GM23248 (cell line): ENCODE results near the gene AFAP1. TPM values are rescaled to one million over a fixed set of nuclear protein-coding genes. Genes with fewer than 3 reads are reported as not detected.

Experiments used
- DNase-seq: peaks from one replicate; pipeline ENCODE4 v3.0.0-alpha.2; 2015
- H2AFZ ChIP-seq: fragments of 200-600 bp; sonication (generic); 2 replicates; pipeline ENCODE4 v1.6.1; 2016; ENCODE audit warnings: antibody characterized with exemption
- H3F3A ChIP-seq: fragments of 200-600 bp; sonication (generic); 2 replicates; pipeline ENCODE4 v1.6.1; 2016; ENCODE audit warnings: mild to moderate bottlenecking, antibody characterized with exemption, mixed run types; ENCODE audit not compliant: insufficient read depth
- H3K27ac ChIP-seq: fragments of 200-600 bp; sonication (generic); 2 replicates; pipeline ENCODE4 v1.5.1; 2016; ENCODE audit warnings: mild to moderate bottlenecking
- H3K27me3 ChIP-seq: fragments of 200-600 bp; sonication (generic); replicated peaks from 2 replicates; pipeline ENCODE4 v1.6.1; 2016; ENCODE audit warnings: mild to moderate bottlenecking; ENCODE audit not compliant: insufficient read depth
- H3K36me3 ChIP-seq: fragments of 200-600 bp; sonication (generic); 2 replicates; pipeline ENCODE4 v1.6.1; 2016; ENCODE audit warnings: low read depth, mild to moderate bottlenecking
- H3K4me1 ChIP-seq: fragments of 200-600 bp; sonication (generic); 2 replicates; pipeline ENCODE4 v1.6.1; 2016; ENCODE audit warnings: mild to moderate bottlenecking; ENCODE audit not compliant: insufficient read depth
- H3K4me2 ChIP-seq: fragments of 200-600 bp; sonication (generic); one replicate; pipeline ENCODE4 v1.6.1; 2016; ENCODE audit warnings: mild to moderate bottlenecking; ENCODE audit not compliant: unreplicated experiment
- H3K4me3 ChIP-seq: fragments of 200-600 bp; sonication (generic); 2 replicates; pipeline ENCODE4 v1.5.1; 2016; ENCODE audit warnings: mild to moderate bottlenecking
- H3K79me2 ChIP-seq: fragments of 200-600 bp; sonication (generic); 2 replicates; pipeline ENCODE4 v1.6.1; 2016; ENCODE audit warnings: mild to moderate bottlenecking; ENCODE audit not compliant: insufficient read depth
- H3K9ac ChIP-seq: fragments of 200-600 bp; sonication (generic); 2 replicates; pipeline ENCODE4 v1.6.1; 2016; ENCODE audit warnings: mild to moderate bottlenecking
- H3K9me2 ChIP-seq: fragments of 200-600 bp; sonication (generic); 2 replicates; pipeline ENCODE4 v1.6.1; 2016; ENCODE audit warnings: mixed run types, mild to moderate bottlenecking, moderate library complexity; ENCODE audit not compliant: insufficient read depth
- H3K9me3 ChIP-seq: fragments of 200-600 bp; sonication (generic); one replicate; pipeline ENCODE4 v1.6.1; 2017; ENCODE audit warnings: low read depth
- H4K20me1 ChIP-seq: fragments of 200-600 bp; sonication (generic); 2 replicates; pipeline ENCODE4 v1.6.0; 2016; ENCODE audit not compliant: insufficient read depth
- EZH2 ChIP-seq: fragments of 200-600 bp; sonication (generic); IDR thresholded peaks from 2 replicates; pipeline ENCODE4 v1.6.1; 2018; ENCODE audit warnings: antibody characterized with exemption, mild to moderate bottlenecking; ENCODE audit not compliant: insufficient read depth, poor library complexity, severe bottlenecking
- EZH2phosphoT487 ChIP-seq: fragments of 200-600 bp; sonication (generic); IDR thresholded peaks from 2 replicates; pipeline ENCODE4 v1.6.1; 2018; ENCODE audit warnings: antibody characterized with exemption, moderate library complexity, mild to moderate bottlenecking, low read depth; ENCODE audit not compliant: insufficient read depth
- WGBS, 2 experiments: methylation state at CpG; one replicate each; pipeline ENCODE4 v1.1.6; 2015 to 2017; ENCODE audit warnings: low lambda C conversion rate in 2 of 2, low coverage in 1 of 2; ENCODE audit errors: missing lambda C conversion rate in 2 of 2; 5-methylcytosine and 5-hydroxymethylcytosine counted together
- in situ Hi-C: fragments of 300-500 bp; cut with MboI; formaldehyde crosslinking; loops from 2 replicates; pipeline ENCODE4 v1.15.0; 2020
- polyA plus RNA-seq: library from polyadenylated mRNA; unstranded; fragments of >200 nt; fragmentation: Nextera tagmentation; extraction: Ambion mirVana; gene quantifications from 2 replicates; pipeline ENCODE4 v1.2.1, GENCODE V29; 2016
- total RNA-seq: library from RNA; depleted of rRNA; stranded (reverse); fragments of >200 nt; shearing (Covaris generic); gene quantifications from 2 replicates; pipeline ENCODE4 v1.2.3, GENCODE V29; 2014

AFAP1 gene
- total and polyA plus RNA-seq, 2 experiments from 2014 or later, result 54.4 to 103 TPM

GRCh38 chr4:7824218-7824617 is 115.4 kb downstream of the AFAP1 start:
- Histone ChIP-seq H3K79me2 (peaks cover 82% of the 10 kb centered on the region), H3K4me2 (peak overlapping the region; percentile 68), H3K27me3 (no peaks in the 10 kb centered on the region), H4K20me1 (no peaks in the 10 kb centered on the region), H3K27ac (peak overlapping the region; percentile 80), H3K4me3 (no peak overlapping the region), H3K4me1 (peaks cover 65% of the 10 kb centered on the region), H3K9ac (no peak overlapping the region), H3K9me2 (no peaks in the 10 kb centered on the region), H2AFZ (no peak overlapping the region), H3F3A (peaks cover 85% of the 10 kb centered on the region), H3K9me3 (no peaks in the 10 kb centered on the region), H3K36me3 (peaks cover 35% of the 10 kb centered on the region)
- WGBS, 2 experiments, result 66 to 69% methylated on average over 5 of the region's 5 CpGs
- no peak for DNase-seq
- in situ Hi-C loops, result no loop called here
- TF ChIP-seq EZH2phosphoT487, result no peak
- no peak for TF ChIP-seq EZH2

DNA sequence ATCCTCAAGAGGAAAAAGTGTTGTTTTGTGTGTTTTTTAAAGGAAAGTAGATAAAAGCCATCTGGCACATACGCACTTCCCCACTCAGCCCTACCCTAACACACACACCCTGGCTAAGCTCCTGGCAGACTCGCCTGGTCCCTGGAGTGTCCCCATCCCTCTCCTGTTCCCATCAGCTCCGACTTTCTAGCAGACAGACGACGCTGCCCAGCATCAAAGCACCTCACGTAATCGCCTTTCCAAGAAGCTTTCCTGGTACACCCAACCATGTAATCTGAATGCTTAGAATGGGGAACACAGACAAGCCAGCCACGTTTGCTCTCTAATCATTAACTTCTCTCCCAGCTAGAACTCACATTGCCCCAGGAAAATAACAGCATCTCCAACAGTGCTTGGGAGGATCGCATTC is 116.2 kb downstream of the AFAP1 start:
- peak; percentile 46 for DNase-seq
- H3K4me1 ChIP-seq, result peaks cover 57% of the 10 kb centered on the region
- H3K27me3 ChIP-seq, result no peaks in the 10 kb centered on the region
- peaks cover 42% of the 10 kb centered on the region for H3K36me3 ChIP-seq
- in situ Hi-C loops, result no loop called here
- H3K9me3 ChIP-seq, result no peaks in the 10 kb centered on the region
- no peaks in the 10 kb centered on the region for H4K20me1 ChIP-seq
- H2AFZ ChIP-seq, result no peak overlapping the region
- no peaks in the 10 kb centered on the region for H3K9me2 ChIP-seq
- no peak for TF ChIP-seq EZH2phosphoT487
- no peak for TF ChIP-seq EZH2
- peak overlapping the region; percentile 80 for H3K27ac ChIP-seq
- no peak overlapping the region for H3K4me3 ChIP-seq
- peaks cover 84% of the 10 kb centered on the region for H3K79me2 ChIP-seq
- WGBS, 2 experiments, result 25 to 29% methylated on average over 9 of the region's 9 CpGs
- peak overlapping the region; percentile 68 for H3K4me2 ChIP-seq
- peaks cover 85% of the 10 kb centered on the region for H3F3A ChIP-seq
- H3K9ac ChIP-seq, result peak overlapping the region; percentile 73

GRCh38 chr4:7822877-7823276 is 116.8 kb downstream of the AFAP1 start:
- peak overlapping the region; percentile 68 for H3K4me2 ChIP-seq

DNA sequence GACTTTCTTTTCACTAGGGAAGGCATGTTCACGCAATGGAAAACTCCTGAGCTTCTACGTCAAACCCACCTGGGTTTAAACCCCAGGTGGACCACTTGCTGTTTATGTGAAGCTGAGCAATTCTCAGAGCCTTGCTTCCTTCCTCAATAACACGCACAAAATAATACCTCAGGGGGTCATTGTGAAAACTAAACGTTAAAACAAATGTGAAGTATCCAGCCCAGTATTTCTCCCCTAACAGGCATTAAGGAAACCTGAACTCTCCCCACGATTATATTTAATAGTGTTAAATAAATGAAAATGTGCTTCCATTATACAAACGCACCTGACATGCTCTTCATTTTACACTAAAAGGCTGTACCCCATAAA is 117.5 kb downstream of the AFAP1 start:
- TF ChIP-seq EZH2 (no peak), EZH2phosphoT487 (no peak)
- H3K79me2 ChIP-seq, result peaks cover 96% of the 10 kb centered on the region
- peak overlapping the region; percentile 43 for H3K4me2 ChIP-seq
- peak overlapping the region; percentile 2; the same call in 1 of the 2 replicates for H3K4me3 ChIP-seq
- H3K4me1 ChIP-seq, result peaks cover 46% of the 10 kb centered on the region
- peak overlapping the region; percentile 80 for H3K27ac ChIP-seq
- peaks cover 53% of the 10 kb centered on the region for H3K36me3 ChIP-seq
- no peaks in the 10 kb centered on the region for H4K20me1 ChIP-seq
- WGBS, 2 experiments, result 36 to 39% methylated on average over 6 of the region's 6 CpGs
- DNase-seq, result no peak
- in situ Hi-C loops, result no loop called here
- no peaks in the 10 kb centered on the region for H3K9me3 ChIP-seq
- no peaks in the 10 kb centered on the region for H3K9me2 ChIP-seq
- no peak overlapping the region for H2AFZ ChIP-seq
- H3F3A ChIP-seq, result peaks cover 86% of the 10 kb centered on the region
- peak overlapping the region; percentile 73 for H3K9ac ChIP-seq
- H3K27me3 ChIP-seq, result no peaks in the 10 kb centered on the region

More at GRCh38 chr4:7822877-7823276, 116.8 kb downstream of the AFAP1 start:
- Histone ChIP-seq H3K27me3 (no peaks in the 10 kb centered on the region), H3K27ac (peak overlapping the region; percentile 80), H3F3A (peaks cover 87% of the 10 kb centered on the region), H3K36me3 (peaks cover 47% of the 10 kb centered on the region), H3K4me3 (no peak overlapping the region), H3K4me1 (peaks cover 54% of the 10 kb centered on the region), H3K9me3 (no peaks in the 10 kb centered on the region), H3K79me2 (peaks cover 90% of the 10 kb centered on the region), H2AFZ (no peak overlapping the region), H3K9ac (peak overlapping the region; percentile 73), H4K20me1 (no peaks in the 10 kb centered on the region), H3K9me2 (no peaks in the 10 kb centered on the region)
- DNase-seq, result peak; percentile 43
- TF ChIP-seq EZH2phosphoT487 (no peak), EZH2 (no peak)
- in situ Hi-C loops, result no loop called here
- WGBS, 2 experiments, result 9 to 11% methylated on average over 4 of the region's 4 CpGs
